ENCODE results near the gene GTF2F2. TPM values are rescaled to one million over a fixed set of nuclear protein-coding genes. Genes with fewer than 3 reads are reported as not detected.

GTF2F2 gene
- total RNA-seq, 4 donors from 2014 or later = 12.1 to 18.1 (median 14.8) TPM

GRCh38 chr13:45332036-45332830 is 211.9 kb downstream of the GTF2F2 start:
- DNase-seq (ENCODE audit: low spot score) = no peak
- ATAC-seq (ENCODE audit: low FRiP score) = peak; percentile 69
- TF ChIP-seq CTCF (IDR thresholded peaks at IDR 0.05) = no peak

- ATAC-seq (ENCODE audit: low FRiP score) (no peak), DNase-seq (ENCODE audit: low spot score) (no peak)
- TF ChIP-seq CTCF (IDR thresholded peaks at IDR 0.05) = no peak
Observed at GRCh38 chr13:45332831-45333219, 212.5 kb downstream of the GTF2F2 start.

DNA sequence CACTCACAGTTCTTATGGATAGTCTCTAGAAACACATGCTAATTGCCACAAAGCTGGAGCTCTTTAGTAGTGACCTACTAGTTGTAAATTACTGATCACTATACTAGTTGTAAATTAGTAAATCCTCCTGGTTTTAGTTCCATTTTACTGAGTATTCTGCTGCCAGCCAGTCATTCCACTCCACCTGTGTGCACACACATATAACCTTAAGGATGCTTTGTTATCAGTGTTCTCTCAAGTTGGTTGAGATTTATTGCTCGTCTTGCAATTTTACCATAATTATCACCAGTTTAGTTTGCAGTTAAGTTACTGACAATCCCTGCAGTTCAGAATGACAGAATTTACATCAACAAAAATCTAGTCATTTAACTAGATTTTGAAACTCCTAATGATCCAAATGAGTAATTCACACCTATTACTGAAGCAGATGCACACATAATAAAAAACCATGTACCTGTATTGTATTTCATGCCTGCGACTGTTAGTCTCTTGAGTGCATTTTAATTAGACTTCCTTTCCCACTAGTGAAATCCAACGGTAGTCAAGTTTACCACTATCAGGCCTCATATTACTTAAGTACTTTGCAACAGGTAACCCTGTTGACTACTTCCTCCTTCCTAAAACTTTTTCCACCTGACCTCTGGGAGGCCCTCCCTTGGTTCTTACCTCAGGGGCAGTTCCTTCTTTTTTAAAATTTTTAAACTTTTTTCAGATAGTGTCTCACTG is 213.1 kb downstream of the GTF2F2 start:
- DNase-seq (ENCODE audit: low spot score) (no peak), ATAC-seq (ENCODE audit: low FRiP score) (no peak)
- no peak for TF ChIP-seq CTCF (IDR thresholded peaks at IDR 0.05)

Small RNA genes lying within 50 kb of the gene (small RNA-seq; reads per million reads assigned to genes)
- gene AL138693.1 (not detected), gene AL138963.2 (not detected)

Other genes starting within 250 kb of the GTF2F2 start
- 1 to 10 TPM; 1.9 to 8.0 (median 2.5) TPM for gene NUFIP1, start 131.0 kb upstream of the GTF2F2 start, total RNA-seq
- gene GPALPP1, start 131.0 kb upstream of the GTF2F2 start, total RNA-seq = 10 to 100 TPM; 14.4 to 21.4 (median 17.6) TPM
- gene KCTD4, start 80.5 kb downstream of the GTF2F2 start, total RNA-seq = not detected
- gene TPT1, start 220.7 kb downstream of the GTF2F2 start, total RNA-seq = 1,000 to 10,000 TPM; 3,407 to 5,053 (median 4,011) TPM

Measured in omental fat pad (tissue), 4 donors.